22Rv1 (cell line): ENCODE data around the gene CD6.

ENCODE experiments used
- ZFX ChIP-seq: fragments of 450-650 bp; IDR thresholded peaks from 2 replicates; pipeline ENCODE4 v1.6.1; 2017; ENCODE audit warnings: antibody characterized with exemption, borderline replicate concordance
- TF ChIP-seq, protein P1 (sequence below): fragments of 450-650 bp; IDR thresholded peaks from 2 replicates; pipeline ENCODE4 v1.5.1; 2017; ENCODE audit warnings: mild to moderate bottlenecking

DNA sequence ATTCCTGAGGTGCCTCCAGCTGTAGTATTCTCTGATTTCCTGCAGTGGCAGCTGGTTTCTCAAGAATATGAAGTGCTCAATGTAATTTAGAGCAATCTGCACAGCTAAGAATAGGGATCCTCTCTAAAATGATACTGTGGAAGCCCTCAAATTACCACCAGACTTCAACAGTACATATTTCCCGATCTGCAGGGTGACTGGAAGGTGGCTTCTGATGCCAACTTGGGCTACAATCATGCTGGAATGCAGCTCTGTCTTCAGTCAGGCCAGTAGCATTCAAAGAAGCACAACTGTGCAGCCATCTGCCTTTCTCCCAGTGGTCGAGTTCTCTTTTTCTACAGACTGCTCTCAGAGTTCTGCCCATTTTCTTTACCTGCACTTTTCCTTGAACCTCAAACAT lies 75.4 kb downstream of the CD6 start:
- TF ChIP-seq, protein P1, sequence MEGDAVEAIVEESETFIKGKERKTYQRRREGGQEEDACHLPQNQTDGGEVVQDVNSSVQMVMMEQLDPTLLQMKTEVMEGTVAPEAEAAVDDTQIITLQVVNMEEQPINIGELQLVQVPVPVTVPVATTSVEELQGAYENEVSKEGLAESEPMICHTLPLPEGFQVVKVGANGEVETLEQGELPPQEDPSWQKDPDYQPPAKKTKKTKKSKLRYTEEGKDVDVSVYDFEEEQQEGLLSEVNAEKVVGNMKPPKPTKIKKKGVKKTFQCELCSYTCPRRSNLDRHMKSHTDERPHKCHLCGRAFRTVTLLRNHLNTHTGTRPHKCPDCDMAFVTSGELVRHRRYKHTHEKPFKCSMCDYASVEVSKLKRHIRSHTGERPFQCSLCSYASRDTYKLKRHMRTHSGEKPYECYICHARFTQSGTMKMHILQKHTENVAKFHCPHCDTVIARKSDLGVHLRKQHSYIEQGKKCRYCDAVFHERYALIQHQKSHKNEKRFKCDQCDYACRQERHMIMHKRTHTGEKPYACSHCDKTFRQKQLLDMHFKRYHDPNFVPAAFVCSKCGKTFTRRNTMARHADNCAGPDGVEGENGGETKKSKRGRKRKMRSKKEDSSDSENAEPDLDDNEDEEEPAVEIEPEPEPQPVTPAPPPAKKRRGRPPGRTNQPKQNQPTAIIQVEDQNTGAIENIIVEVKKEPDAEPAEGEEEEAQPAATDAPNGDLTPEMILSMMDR: no peak
- TF ChIP-seq ZFX: no peak
